CD4-positive, alpha-beta T cell (primary cell): ENCODE measurements around the gene GRIN1. TPM values are rescaled to one million over a fixed set of nuclear protein-coding genes. Genes with fewer than 3 reads are reported as not detected.

Source experiments
- ATAC-seq: fragments of 200-7000 bp; cut with Tn5 transposase; one replicate; pipeline ENCODE4 v1.10.0; 2022; ENCODE audit warnings: mild to moderate bottlenecking; ENCODE audit not compliant: poor library complexity
- CTCF ChIA-PET: fragments of 350-600 bp; sonication (Branson Sonifier 250); formaldehyde crosslinking; loops from one replicate; lab custom pipeline; 2021; ENCODE audit warnings: antibody characterized with exemption, inconsistent platforms; lab: Charles Lee
- POLR2A ChIA-PET: fragments of 350-600 bp; sonication (Branson Sonifier 250); formaldehyde crosslinking; loops from one replicate; lab custom pipeline; 2021; ENCODE audit warnings: antibody characterized with exemption, inconsistent platforms; lab: Charles Lee
- DNase-seq, 14 experiments: peaks; one replicate each; pipeline ENCODE4 v3.0.0-alpha.2; 2013 to 2020; ENCODE audit warnings: mixed read lengths in 2 of 14
- H3K27ac ChIP-seq, 2 donors: one replicate each; pipeline versions ENCODE4 v1.5.1 to v1.7.0; 2013; ENCODE audit warnings: low read length in 2 of 2, low read depth in 1 of 2, mild to moderate bottlenecking in 1 of 2
- H3K27me3 ChIP-seq, 2 experiments: 1 replicate in 1 of 2; 2 replicates in 1 of 2; pipeline versions ENCODE4 v1.6.1 to v1.7.0; 2013; ENCODE audit warnings: low read length in 2 of 2, control low read depth in 1 of 2, mild to moderate bottlenecking in 1 of 2, moderate library complexity in 1 of 2; ENCODE audit not compliant: insufficient read depth in 2 of 2, control insufficient read depth in 1 of 2
- H3K36me3 ChIP-seq: one replicate; pipeline ENCODE4 v1.6.1; 2013; ENCODE audit warnings: low read length, control low read depth; ENCODE audit not compliant: insufficient read depth
- H3K4me1 ChIP-seq: one replicate; pipeline ENCODE4 v1.6.1; 2013; ENCODE audit warnings: low read length, control low read depth; ENCODE audit not compliant: insufficient read depth
- H3K4me3 ChIP-seq: one replicate; pipeline ENCODE4 v1.5.1; 2013; ENCODE audit warnings: mild to moderate bottlenecking, low read length, moderate library complexity
- H3K9me3 ChIP-seq, 2 experiments: 1 replicate in 1 of 2; 2 replicates in 1 of 2; pipeline versions ENCODE4 v1.6.1 to v1.7.0; 2013; ENCODE audit warnings: low read length in 2 of 2, mild to moderate bottlenecking in 2 of 2, control low read depth in 1 of 2, moderate library complexity in 1 of 2; ENCODE audit not compliant: control insufficient read depth in 1 of 2, insufficient read depth in 1 of 2
- H3K27ac Mint-ChIP-seq: one replicate; pipeline ENCODE4 v1.8.0; 2020; ENCODE audit warnings: mixed read lengths
- H3K27me3 Mint-ChIP-seq: one replicate; pipeline ENCODE4 v1.8.0; 2021; ENCODE audit warnings: mixed read lengths
- H3K36me3 Mint-ChIP-seq: one replicate; pipeline ENCODE4 v1.8.0; 2021; ENCODE audit warnings: low read depth, mixed read lengths
- H3K4me1 Mint-ChIP-seq: one replicate; pipeline ENCODE4 v1.8.0; 2021; ENCODE audit warnings: low read depth, mixed read lengths
- H3K4me3 Mint-ChIP-seq: one replicate; pipeline ENCODE4 v1.8.0; 2020; ENCODE audit warnings: mild to moderate bottlenecking, mixed read lengths
- H3K9me3 Mint-ChIP-seq: one replicate; pipeline ENCODE4 v1.8.0; 2020; ENCODE audit warnings: mixed read lengths
- CTCF ChIP-seq: fragments of 200-600 bp; IDR thresholded peaks from one replicate; pipeline ENCODE4 v1.8.0; 2022; ENCODE audit warnings: antibody characterized with exemption, mild to moderate bottlenecking
- intact Hi-C, 2 experiments: fragments of 100-400 bp; cut with DNase I in 1 of 2; cut with micrococcal nuclease in 1 of 2; formaldehyde crosslinking; loops; one replicate each; pipeline versions ENCODE4 v1.15.1 to v1.9.0; 2023 to 2025; cut with DNase I, micrococcal nuclease
- total RNA-seq, 174 experiments: library from RNA in 2 of 174; stranded (reverse) in 2 of 174; gene quantifications; one replicate each; pipeline ENCODE4 v1.2.3 and lab custom pipeline; 2021 to 2026

The GRIN1 gene
- total RNA-seq, 2 experiments from 2014 or later = not detected

GRCh38 chr9:137173796-137174664 lies 35.1 kb downstream of the GRIN1 start:
- no peak for TF ChIP-seq CTCF
- H3K9me3 ChIP-seq = peaks cover 0 to 27% of the 10 kb centered on the region in 2 experiments
- intact Hi-C loops = loop anchor here in 1 of 2 experiments (10.0 kb wide), 1 partner anchor 49 kb away; no protein-coding TSS in a partner anchor
- Mint-ChIP-seq H3K9me3 (no peaks in the 10 kb centered on the region), H3K27me3 (peaks cover 7% of the 10 kb centered on the region), H3K36me3 (peaks cover 12% of the 10 kb centered on the region), H3K4me1 (peaks cover 4% of the 10 kb centered on the region), H3K27ac (no peak overlapping the region), H3K4me3 (no peak overlapping the region)
- ATAC-seq (no peak), DNase-seq (no peak)
- H3K27ac ChIP-seq = no peak overlapping the region
- H3K4me3 ChIP-seq = no peak overlapping the region
- H3K27me3 ChIP-seq = peaks cover 40 to 44% of the 10 kb centered on the region in 2 experiments
- ChIA-PET POLR2A (interaction anchor here (0.9 kb wide), 1 partner anchor 44 kb away, joined by 3 read pairs; no protein-coding TSS in a partner anchor), CTCF (no interaction called here)
- peaks cover 19% of the 10 kb centered on the region for H3K4me1 ChIP-seq
- H3K36me3 ChIP-seq = peaks cover 7% of the 10 kb centered on the region

GRCh38 chr9:137174722-137175293 lies 35.9 kb downstream of the GRIN1 start:
- Mint-ChIP-seq H3K9me3 (no peaks in the 10 kb centered on the region), H3K36me3 (peaks cover 12% of the 10 kb centered on the region), H3K27ac (no peak overlapping the region), H3K4me1 (peaks cover 4% of the 10 kb centered on the region), H3K4me3 (no peak overlapping the region), H3K27me3 (peaks cover 7% of the 10 kb centered on the region)
- DNase-seq (peak in 1 of 14 experiments; percentile 39), ATAC-seq (peak; percentile 37)
- intact Hi-C loops = loop anchor here in 1 of 2 experiments (10.0 kb wide), 1 partner anchor 50 kb away; no protein-coding TSS in a partner anchor
- peaks cover 37 to 39% of the 10 kb centered on the region in 2 experiments for H3K27me3 ChIP-seq
- peaks cover 0 to 26% of the 10 kb centered on the region in 2 experiments for H3K9me3 ChIP-seq
- peaks cover 13% of the 10 kb centered on the region for H3K36me3 ChIP-seq
- ChIA-PET POLR2A (interaction anchor here (0.9 kb wide), 1 partner anchor 45 kb away, joined by 3 read pairs; no protein-coding TSS in a partner anchor), CTCF (no interaction called here)
- no peak overlapping the region for H3K27ac ChIP-seq
- peaks cover 19% of the 10 kb centered on the region for H3K4me1 ChIP-seq
- no peak for TF ChIP-seq CTCF
- H3K4me3 ChIP-seq = no peak overlapping the region

GRCh38 chr9:137175345-137175961 lies 36.5 kb downstream of the GRIN1 start:
- intact Hi-C loops = loop anchor here in 1 of 2 experiments (10.0 kb wide), 1 partner anchor 51 kb away; no protein-coding TSS in a partner anchor
- Histone ChIP-seq H3K27ac (no peak overlapping the region), H3K27me3 (peaks cover 30 to 33% of the 10 kb centered on the region in 2 experiments), H3K4me3 (no peak overlapping the region), H3K4me1 (peaks cover 19% of the 10 kb centered on the region), H3K36me3 (peaks cover 19% of the 10 kb centered on the region), H3K9me3 (peaks cover 0 to 20% of the 10 kb centered on the region in 2 experiments)
- ChIA-PET CTCF (no interaction called here), POLR2A (no interaction called here)
- peaks cover 3% of the 10 kb centered on the region for H3K27me3 Mint-ChIP-seq
- peak; percentile 34 for TF ChIP-seq CTCF
- peaks cover 4% of the 10 kb centered on the region for H3K4me1 Mint-ChIP-seq
- no peak overlapping the region for H3K27ac Mint-ChIP-seq
- DNase-seq = peak in 1 of 14 experiments; percentile 24
- H3K9me3 Mint-ChIP-seq = no peaks in the 10 kb centered on the region
- peak; percentile 18 for ATAC-seq
- H3K4me3 Mint-ChIP-seq = no peak overlapping the region
- H3K36me3 Mint-ChIP-seq = peaks cover 17% of the 10 kb centered on the region
